K562 (cell line): ENCODE measurements around the gene POLR1C.

ENCODE experiments used
- CREB3 ChIP-seq: fragments of 450-650 bp; conservative IDR thresholded peaks from 2 replicates; pipeline ENCODE4 v1.6.1; 2016; ENCODE audit warnings: missing genetic modification characterization, low read depth, mild to moderate bottlenecking, missing compliant biosample characterization, moderate library complexity
- ETS1 ChIP-seq: conservative IDR thresholded peaks from 2 replicates; pipeline ENCODE4 v1.6.1; 2011; ENCODE audit warnings: low read depth, mild to moderate bottlenecking, low read length; ENCODE audit not compliant: control insufficient read depth
- FOXM1 ChIP-seq, 2 experiments: fragments of 450-650 bp in 1 of 2; sonication (generic) in 1 of 2; formaldehyde crosslinking in 1 of 2; IDR thresholded peaks; 2 replicates each; pipeline versions ENCODE4 v1.6.1 to v1.9.0; 2017 to 2022; ENCODE audit warnings: low read depth in 2 of 2, mild to moderate bottlenecking in 2 of 2, missing genetic modification reagents in 1 of 2, moderate library complexity in 1 of 2
- MAX ChIP-seq: sonication (generic); formaldehyde crosslinking; IDR thresholded peaks from 2 replicates; pipeline ENCODE4 v1.9.0; 2022; ENCODE audit warnings: mild to moderate bottlenecking, missing genetic modification reagents
- MAZ ChIP-seq, 2 experiments: fragments of 450-650 bp in 1 of 2; sonication (generic) in 1 of 2; formaldehyde crosslinking; IDR thresholded peaks in 1 of 2; conservative IDR thresholded peaks in 1 of 2; 2 replicates each; pipeline versions ENCODE4 v1.4.0 to v1.5.0; 2020; ENCODE audit warnings: mild to moderate bottlenecking in 1 of 2, missing genetic modification reagents in 1 of 2
- MXI1 ChIP-seq: IDR thresholded peaks from 2 replicates; pipeline ENCODE4 v1.6.1; 2011; ENCODE audit warnings: low read depth, mild to moderate bottlenecking, improper control_type of control experiment, low read length
- POLR2A ChIP-seq: fragments of 450-650 bp; conservative IDR thresholded peaks from 2 replicates; pipeline ENCODE4 v1.6.1; 2016
- RAD21 ChIP-seq, 2 experiments: fragments of 250-450 bp in 1 of 2; fragments of 450-650 bp in 1 of 2; sonication (Bioruptor Pico) in 1 of 2; formaldehyde crosslinking in 1 of 2; IDR thresholded peaks in 1 of 2; conservative IDR thresholded peaks in 1 of 2; 2 replicates each; pipeline versions ENCODE4 v1.4.0 to v1.8.0; 2020 to 2022; ENCODE audit warnings: mild to moderate bottlenecking in 2 of 2, moderate library complexity in 1 of 2
- ZNF583 ChIP-seq: fragments of 250-450 bp; sonication (Bioruptor Pico); IDR thresholded peaks from 2 replicates; pipeline ENCODE4 v1.4.0; 2020

GRCh38 chr6:43471399-43471798 lies 45.5 kb upstream of the POLR1C start:
- TF ChIP-seq MXI1, result no peak
- no peak for TF ChIP-seq RAD21 (CRISPR knock-in tag; conservative IDR thresholded peaks at IDR 0.05 in 1 of 2, IDR thresholded peaks at IDR 0.05 in 1 of 2)
- TF ChIP-seq FOXM1 (IDR thresholded peaks at IDR 0.05; ENCODE audit: low read depth), result no peak
- TF ChIP-seq FOXM1 (CRISPR knock-in tag; IDR thresholded peaks at IDR 0.05; ENCODE audit: low read depth), result no peak
- no peak for TF ChIP-seq MAZ (CRISPR knock-in tag; conservative IDR thresholded peaks at IDR 0.05 in 1 of 2, IDR thresholded peaks at IDR 0.05 in 1 of 2)
- no peak for TF ChIP-seq CREB3 (tag)
- no peak for TF ChIP-seq POLR2A
- no peak for TF ChIP-seq ETS1
- TF ChIP-seq ZNF583 (CRISPR knock-in tag), result no peak
- TF ChIP-seq MAX (CRISPR knock-in tag), result no peak
